Pancreas (tissue), 10 donors: ENCODE data around the gene GUCY2D. TPM values are rescaled to one million over a fixed set of nuclear protein-coding genes. Genes with fewer than 3 reads are reported as not detected.

Experiments used
- ATAC-seq, 4 donors: fragments of 200-7000 bp; cut with Tn5 transposase; one replicate each; pipeline versions ENCODE4 v1.8.0 to v1.9.1; 2020; ENCODE audit warnings: mild to moderate bottlenecking in 4 of 4, moderate library complexity in 4 of 4
- DNase-seq, 6 donors: peaks; one replicate each; pipeline ENCODE4 v3.0.0-alpha.2; 2020
- FAIRE-seq: peaks from 2 replicates; lab custom pipeline; 2012; peaks lifted over from hg19 to GRCh38; lab: Jason Lieb, UNC
- H3K27ac ChIP-seq, 4 donors: fragments of 200-600 bp; sonication (generic); 1 replicate in 3 of 4; 2 replicates in 1 of 4; pipeline versions ENCODE4 v1.5.0 to v1.8.0; 2020
- H3K27me3 ChIP-seq, 4 donors: fragments of 200-600 bp; one replicate each; pipeline ENCODE4 v1.8.0; 2021
- H3K36me3 ChIP-seq, 3 donors: fragments of 200-600 bp; sonication (generic) in 1 of 3; one replicate each; pipeline versions ENCODE4 v1.5.0 to v1.8.0; 2020 to 2021
- H3K4me1 ChIP-seq, 3 donors: fragments of 200-600 bp; one replicate each; pipeline ENCODE4 v1.8.0; 2021
- H3K4me3 ChIP-seq, 4 donors: fragments of 200-600 bp; sonication (generic) in 2 of 4; one replicate each; pipeline versions ENCODE4 v1.5.0 to v1.8.0; 2020 to 2021
- H3K9me3 ChIP-seq, 4 donors: fragments of 200-600 bp; one replicate each; pipeline ENCODE4 v1.8.0; 2021
- WGBS, 2 donors: extraction: QIAGEN DNeasy Blood & Tissue Kit; methylation state at CpG; one replicate each; pipeline ENCODE4 v1.1.7; 2013; 5-methylcytosine and 5-hydroxymethylcytosine counted together
- intact Hi-C, 3 donors: fragments of 100-400 bp; cut with DNase I; formaldehyde crosslinking; loops; one replicate each; pipeline versions ENCODE4 v1.11.1 to v1.14.2; 2022
- polyA plus RNA-seq, 2 donors: library from polyadenylated mRNA; stranded (reverse); fragments of 200-250 nt; gene quantifications; one replicate each; pipeline ENCODE4 v1.2.3, GENCODE V29; 2013
- total RNA-seq, 6 donors: library from RNA; stranded (reverse); fragmentation: NEBNext Ultra II Directional in 4 of 6; extraction: Animal tissue kit (Norgen Biotek cat#: 25700) in 4 of 6; gene quantifications; one replicate each; pipeline versions ENCODE4 v1.2.1 to v1.2.4, GENCODE V29; 2021 to 2023
- TF ChIP-seq, protein P1 (sequence below), 4 donors: fragments of 200-600 bp; sonication (generic) in 3 of 4; IDR thresholded peaks; one replicate each; pipeline versions ENCODE4 v1.5.0 to v1.8.0; 2021; ENCODE audit warnings: antibody characterized with exemption in 4 of 4
- donor health status: healthy with polysubstance abuse.
- donor health status: DM: no; HTN: no; CAD: no; lungs with moderate emphysema.
- donor health status: DM: no; HTN: no; CAD: no.
- donor health status: control.
- donor health status: control.
- donor health status: Bipolar disorder and iron deficiency.
- donor health status: DM: yes; HTN: yes; CAD: no.
- donor health status: DM: no; HTN: no; CAD: no.
- donor health status: DM: no; HTN: no; CAD: no.
- donor health status: DM: yes; HTN: yes; CAD: no.

The GUCY2D gene
- total and polyA plus RNA-seq, 8 donors, result 0.02 to 0.47 (median 0.23) TPM; not detected in 2

DNA sequence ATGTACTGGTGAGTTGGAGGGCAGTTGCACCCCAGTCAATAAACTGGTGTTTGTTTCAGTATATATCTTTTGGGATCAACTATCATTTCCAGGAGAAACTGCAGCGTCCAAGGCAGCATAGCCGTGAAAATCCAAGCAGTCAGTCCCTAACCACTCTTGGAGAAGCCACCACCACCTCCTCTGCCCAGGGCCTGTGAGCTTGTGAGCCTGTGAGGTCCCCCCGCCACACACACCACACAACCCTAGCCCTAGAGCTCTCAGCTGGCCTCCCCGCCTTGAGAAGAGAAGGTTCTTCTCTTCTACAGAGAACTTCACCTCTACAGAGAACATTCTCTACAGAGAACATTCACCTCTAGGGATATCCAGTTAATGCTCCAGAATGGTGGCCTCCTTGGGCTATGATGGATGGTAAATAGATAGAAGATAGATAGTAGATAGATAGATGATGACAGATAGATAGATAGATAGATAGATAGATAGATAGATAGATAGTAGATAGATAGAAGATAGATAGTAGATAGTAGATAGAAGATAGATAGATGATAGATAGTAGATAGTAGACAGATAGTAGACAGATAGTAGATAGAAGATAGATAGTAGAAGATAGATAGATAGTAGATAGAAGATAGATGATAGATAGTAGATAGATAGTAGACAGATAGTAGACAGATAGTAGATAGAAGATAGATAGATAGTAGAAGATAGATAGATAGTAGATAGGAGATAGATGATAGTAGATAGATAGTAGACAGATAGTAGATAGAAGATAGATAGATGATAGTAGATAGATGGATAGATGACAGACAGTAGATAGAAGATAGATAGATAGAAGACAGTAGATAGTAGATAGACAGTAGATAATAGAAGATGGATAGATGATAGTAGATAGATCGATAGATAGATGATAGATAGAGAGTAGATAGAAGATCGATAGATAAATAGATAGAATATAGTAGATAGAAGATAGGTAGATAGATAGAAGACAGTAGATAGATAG lies 50.1 kb downstream of the GUCY2D start:
- Histone ChIP-seq H3K4me3 (no peak overlapping the region), H3K4me1 (peaks cover 0 to 7% (median 0%) of the 10 kb centered on the region in 3 donors), H3K36me3 (no peaks in the 10 kb centered on the region), H3K9me3 (no peaks in the 10 kb centered on the region), H3K27me3 (no peaks in the 10 kb centered on the region), H3K27ac (no peak overlapping the region)
- WGBS, 2 donors, result 70 to 81% methylated on average over 6 of the region's 6 CpGs
- intact Hi-C loops, result loop anchor here in 1 of 3 donors (10.0 kb wide), 1 partner anchor 48 kb away; the partner anchor contains the start of gene GUCY2D
- DNase-seq (no peak), ATAC-seq (no peak), FAIRE-seq (no peak)
- TF ChIP-seq, protein P1, sequence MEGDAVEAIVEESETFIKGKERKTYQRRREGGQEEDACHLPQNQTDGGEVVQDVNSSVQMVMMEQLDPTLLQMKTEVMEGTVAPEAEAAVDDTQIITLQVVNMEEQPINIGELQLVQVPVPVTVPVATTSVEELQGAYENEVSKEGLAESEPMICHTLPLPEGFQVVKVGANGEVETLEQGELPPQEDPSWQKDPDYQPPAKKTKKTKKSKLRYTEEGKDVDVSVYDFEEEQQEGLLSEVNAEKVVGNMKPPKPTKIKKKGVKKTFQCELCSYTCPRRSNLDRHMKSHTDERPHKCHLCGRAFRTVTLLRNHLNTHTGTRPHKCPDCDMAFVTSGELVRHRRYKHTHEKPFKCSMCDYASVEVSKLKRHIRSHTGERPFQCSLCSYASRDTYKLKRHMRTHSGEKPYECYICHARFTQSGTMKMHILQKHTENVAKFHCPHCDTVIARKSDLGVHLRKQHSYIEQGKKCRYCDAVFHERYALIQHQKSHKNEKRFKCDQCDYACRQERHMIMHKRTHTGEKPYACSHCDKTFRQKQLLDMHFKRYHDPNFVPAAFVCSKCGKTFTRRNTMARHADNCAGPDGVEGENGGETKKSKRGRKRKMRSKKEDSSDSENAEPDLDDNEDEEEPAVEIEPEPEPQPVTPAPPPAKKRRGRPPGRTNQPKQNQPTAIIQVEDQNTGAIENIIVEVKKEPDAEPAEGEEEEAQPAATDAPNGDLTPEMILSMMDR (IDR thresholded peaks at IDR 0.05), result no peak

- intact Hi-C loops, result loop anchor here in 1 of 3 donors (10.0 kb wide), 1 partner anchor 49 kb away; the partner anchor contains the start of gene GUCY2D
- Histone ChIP-seq H3K4me3 (no peak overlapping the region), H3K27me3 (no peaks in the 10 kb centered on the region), H3K9me3 (no peaks in the 10 kb centered on the region), H3K27ac (no peak overlapping the region), H3K36me3 (no peaks in the 10 kb centered on the region), H3K4me1 (peaks cover 0 to 13% (median 0%) of the 10 kb centered on the region in 3 donors)
- no peak for ATAC-seq
- DNase-seq, result no peak
- TF ChIP-seq, protein P1 (IDR thresholded peaks at IDR 0.05), result no peak
- WGBS, 2 donors, result 90 to 96% methylated on average over 7 of the region's 7 CpGs
- no peak for FAIRE-seq
These were observed 51.2 kb downstream of the GUCY2D start for GRCh38 chr17:8053600-8053999.

GRCh38 chr17:8055851-8056231 lies 53.4 kb downstream of the GUCY2D start:
- intact Hi-C loops, result loop anchor here in 1 of 3 donors (10.0 kb wide), 1 partner anchor 51 kb away; the partner anchor contains the start of gene GUCY2D
- Histone ChIP-seq H3K4me3 (no peak overlapping the region), H3K36me3 (no peaks in the 10 kb centered on the region), H3K4me1 (peaks cover 0 to 18% (median 0%) of the 10 kb centered on the region in 3 donors), H3K9me3 (no peaks in the 10 kb centered on the region), H3K27ac (peak overlapping the region in 1 of 4 donors; percentile 52), H3K27me3 (peaks cover 0 to 5% (median 0%) of the 10 kb centered on the region in 4 donors)
- ATAC-seq (no peak), FAIRE-seq (no peak), DNase-seq (no peak)
- 85 to 90% methylated on average over 3 of the region's 3 CpGs for WGBS, 2 donors
- TF ChIP-seq, protein P1 (IDR thresholded peaks at IDR 0.05), result no peak

- Histone ChIP-seq H3K36me3 (no peaks in the 10 kb centered on the region), H3K4me1 (peaks cover 0 to 18% (median 0%) of the 10 kb centered on the region in 3 donors), H3K9me3 (no peaks in the 10 kb centered on the region), H3K27ac (peak overlapping the region in 1 of 4 donors; percentile 43), H3K4me3 (no peak overlapping the region), H3K27me3 (peaks cover 0 to 9% (median 0%) of the 10 kb centered on the region in 4 donors)
- 20 to 21% methylated on average over 14 of the region's 14 CpGs for WGBS, 2 donors
- intact Hi-C loops, result loop anchor here in 1 of 3 donors (10.0 kb wide), 1 partner anchor 52 kb away; the partner anchor contains the start of gene GUCY2D
- FAIRE-seq, result no peak
- ATAC-seq, result peak; percentile 60 to 70 (median 63)
- DNase-seq, result peak in 2 of 6 donors; percentile 36 to 58
- TF ChIP-seq, protein P1 (IDR thresholded peaks at IDR 0.05), result no peak
These were observed 54.0 kb downstream of the GUCY2D start for GRCh38 chr17:8056232-8056975.
